Fibroblast of skin of abdomen (primary cell): ENCODE results near the gene DYNLT2. TPM values are rescaled to one million over a fixed set of nuclear protein-coding genes. Genes with fewer than 3 reads are reported as not detected.

ENCODE experiments used
- DNase-seq: peaks from one replicate; pipeline ENCODE4 v3.0.0-alpha.2; 2013
- polyA plus RNA-seq, 2 experiments: library from polyadenylated mRNA; unstranded; fragments of 120-200 nt; gene quantifications; one replicate each; pipeline ENCODE4 v1.2.1, GENCODE V29; 2013; ENCODE audit not compliant: insufficient read length in 2 of 2

DYNLT2 gene
- polyA plus RNA-seq (2013, experiment 1 of 2; ENCODE audit: insufficient read length) = 1.1 TPM
- polyA plus RNA-seq (2013, experiment 2 of 2; ENCODE audit: insufficient read length) = 0.68 TPM

- peak; percentile 93 for DNase-seq
Observed at GRCh38 chr6:169751242-169752073, at the start of gene DYNLT2, which contains the start of gene ERMARD. Gene DYNLT2, minus strand, starts transcription at chr6:169751572. Its CDS starts 114 bp downstream, at chr6:169751458. Gene ERMARD, plus strand, starts transcription at chr6:169751622. Its CDS starts 36 bp downstream, at chr6:169751658.

DNA sequence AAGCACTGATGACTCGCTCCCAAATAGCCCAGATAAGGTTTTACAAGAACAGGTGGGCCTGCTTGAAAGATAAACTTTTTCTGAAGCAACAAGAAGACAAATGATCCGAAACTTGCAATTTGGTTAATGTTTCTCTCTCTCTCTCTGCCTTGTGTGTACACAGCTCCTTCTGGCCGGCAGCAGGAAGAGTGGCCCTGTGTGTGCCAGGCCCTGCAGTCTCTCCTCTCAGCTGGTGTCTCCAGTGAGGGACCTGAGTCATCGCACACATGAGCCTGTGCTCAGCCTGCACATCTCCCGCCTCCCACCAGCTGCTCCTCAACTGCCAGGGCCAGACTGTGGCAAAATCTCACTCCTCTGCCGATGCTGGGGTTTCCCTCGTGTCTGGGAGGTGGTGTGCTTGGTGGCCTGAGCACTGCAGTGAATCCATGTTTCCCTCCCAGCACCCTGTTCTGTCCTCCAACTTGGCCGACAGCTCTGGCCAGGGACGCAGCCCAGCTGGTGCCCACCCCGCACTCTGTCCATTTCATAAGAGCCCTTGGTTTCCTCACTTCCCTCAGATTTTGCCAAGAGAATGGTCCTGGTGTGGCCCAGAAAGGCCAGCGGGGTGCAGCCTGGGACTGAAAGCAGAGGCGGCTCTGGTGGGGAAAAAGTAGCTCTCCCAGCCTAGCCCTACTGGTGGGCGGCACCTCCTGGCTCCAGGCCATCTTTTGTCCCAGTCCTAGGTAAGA lies 49.5 kb upstream of the DYNLT2 start:
- DNase-seq = peak; percentile 36

DNA sequence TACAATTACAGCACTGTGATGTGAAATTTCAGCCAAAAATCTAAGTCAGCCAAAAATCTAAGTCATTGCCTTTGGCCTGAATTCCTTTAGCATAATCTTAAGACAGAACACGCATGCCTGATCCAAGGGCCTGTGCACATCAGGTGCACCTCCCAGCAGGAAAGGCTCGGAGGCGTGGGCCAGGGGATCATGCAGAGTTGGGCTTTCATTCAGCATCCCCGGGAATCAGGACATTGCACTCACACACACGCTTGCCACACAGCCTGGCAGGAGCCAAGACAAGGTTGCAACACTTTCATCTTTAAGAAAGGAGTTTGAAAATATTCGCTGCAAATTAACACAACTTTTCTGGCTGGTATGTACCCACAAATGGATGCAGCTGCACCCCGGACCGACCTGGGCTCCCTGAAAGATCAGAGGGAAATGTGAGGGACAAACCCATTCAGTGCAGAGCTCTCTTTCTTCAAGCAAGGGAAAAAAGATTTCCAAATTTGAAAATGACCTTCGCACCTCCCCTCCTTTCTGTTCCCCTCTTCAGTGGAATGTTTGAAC lies 48.8 kb upstream of the DYNLT2 start:
- no peak for DNase-seq

DNA sequence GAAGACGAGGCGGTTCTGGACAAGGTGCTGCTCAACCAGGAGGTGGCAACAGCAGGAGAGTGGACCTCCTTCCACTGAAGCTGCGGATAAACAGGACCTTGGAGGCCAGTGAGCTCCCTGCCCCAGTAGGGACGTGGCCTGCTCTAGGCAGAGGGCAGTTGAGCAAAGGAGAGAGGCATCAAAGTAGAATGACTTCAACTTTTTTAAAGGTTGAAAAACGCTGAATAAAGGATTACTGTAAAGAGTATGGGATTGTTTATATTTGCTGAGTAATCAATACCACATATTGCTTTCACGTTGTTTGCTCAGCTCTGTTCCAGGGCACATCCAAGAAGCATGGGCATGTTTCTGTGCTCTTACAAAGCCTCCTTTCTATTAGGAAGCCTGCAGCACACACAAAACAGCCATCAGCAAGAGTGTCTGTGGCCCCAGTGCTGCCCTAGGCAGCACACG lies 48.1 kb upstream of the DYNLT2 start:
- no peak for DNase-seq

- no peak for DNase-seq
Observed at GRCh38 chr6:169798764-169799473, 47.5 kb upstream of the DYNLT2 start.

DNA sequence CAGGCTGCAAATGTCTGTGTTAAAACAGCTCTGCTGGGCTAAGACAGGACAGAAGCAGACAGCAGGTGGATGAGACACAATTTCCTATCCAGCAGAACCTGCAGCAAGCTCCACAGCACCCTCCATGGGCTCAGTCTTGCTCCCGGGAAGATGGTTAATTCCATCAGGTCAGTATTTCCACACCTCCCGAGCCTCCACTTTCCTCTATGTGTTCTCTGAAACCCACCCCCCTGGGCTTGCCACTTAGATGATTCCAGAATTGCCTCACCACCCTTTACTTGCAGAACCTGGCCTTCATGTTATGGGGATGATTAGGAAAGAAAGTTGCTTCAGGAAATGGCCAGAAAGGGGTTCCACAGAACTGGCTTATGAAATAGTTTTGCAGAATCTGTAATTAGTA lies 43.8 kb upstream of the DYNLT2 start:
- DNase-seq = no peak

GRCh38 chr6:169794317-169795055 lies 43.1 kb upstream of the DYNLT2 start:
- no peak for DNase-seq

- DNase-seq = no peak
Observed at GRCh38 chr6:169793408-169793807, 42.0 kb upstream of the DYNLT2 start.

DNA sequence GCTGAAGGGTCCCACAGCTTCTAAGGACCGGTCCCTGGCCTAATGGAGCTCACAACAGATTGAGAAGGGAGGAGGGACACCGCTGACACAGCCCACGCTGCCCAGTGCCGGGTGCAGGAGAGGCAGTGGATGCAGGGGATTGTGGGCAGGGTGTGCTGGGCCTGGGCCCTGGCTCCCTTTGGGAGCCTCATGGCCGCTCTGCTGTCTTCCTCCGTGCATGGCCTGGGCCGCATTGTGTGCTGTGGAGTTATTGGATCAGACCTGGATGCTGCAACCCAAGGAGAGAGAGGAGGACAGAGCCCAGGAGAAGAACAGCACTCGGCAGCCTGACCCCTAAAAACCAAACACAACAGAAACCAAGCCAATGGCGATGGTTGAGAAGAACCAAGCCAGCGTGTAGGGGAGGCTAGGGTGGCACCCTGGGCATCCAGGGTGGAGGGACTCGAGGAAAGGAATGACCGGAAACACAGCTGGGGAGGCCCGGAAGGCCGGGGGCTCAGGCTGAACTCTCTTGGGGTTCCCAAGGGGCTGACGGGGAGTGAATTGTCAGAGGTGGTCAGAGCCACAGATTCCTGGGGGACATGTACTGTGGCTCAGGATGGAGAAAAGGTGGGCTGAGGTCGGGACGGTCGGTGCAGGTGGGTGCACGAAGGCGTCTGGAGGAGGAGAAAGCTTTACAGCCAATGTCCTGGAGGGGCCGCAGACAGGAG lies 41.1 kb upstream of the DYNLT2 start:
- DNase-seq = no peak

GRCh38 chr6:169791721-169792131 lies 40.4 kb upstream of the DYNLT2 start:
- DNase-seq = no peak

GRCh38 chr6:169789944-169790927 lies 38.9 kb upstream of the DYNLT2 start:
- DNase-seq = peak; percentile 69

- no peak for DNase-seq
Observed at GRCh38 chr6:169789146-169789943, 38.0 kb upstream of the DYNLT2 start.

- no peak for DNase-seq
Observed at GRCh38 chr6:169788809-169789145, 37.4 kb upstream of the DYNLT2 start.

GRCh38 chr6:169787797-169788196 lies 36.4 kb upstream of the DYNLT2 start:
- no peak for DNase-seq

DNA sequence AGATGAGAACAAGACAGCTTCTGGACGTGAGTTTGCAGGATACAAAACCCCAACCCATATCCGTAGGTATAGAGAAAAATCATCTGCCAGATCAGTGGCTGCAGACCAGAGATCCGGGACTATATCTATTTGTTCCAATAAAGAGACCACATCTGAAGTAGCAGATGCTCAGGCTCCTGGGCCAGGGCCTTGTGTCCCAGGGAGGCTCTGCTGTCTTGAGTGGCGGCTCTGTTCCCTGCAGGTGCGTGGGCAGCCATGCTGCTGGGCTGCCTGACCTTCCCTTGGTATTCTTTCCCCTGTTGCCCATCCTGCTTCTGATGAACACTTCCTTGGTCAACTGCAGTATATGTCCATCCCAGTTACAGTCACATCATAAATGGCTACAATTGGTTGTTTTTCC lies 35.0 kb upstream of the DYNLT2 start:
- DNase-seq = no peak

- DNase-seq = no peak
Observed at GRCh38 chr6:169785566-169785965, 34.2 kb upstream of the DYNLT2 start.

- no peak for DNase-seq
Observed at GRCh38 chr6:169784821-169785340, 33.5 kb upstream of the DYNLT2 start.

GRCh38 chr6:169783971-169784820 lies 32.8 kb upstream of the DYNLT2 start:
- no peak for DNase-seq
